GM19025 (cell line): Measurements from ENCODE around the gene POMT2.
"Not testable (repeated sequence)": the region's sequence is repeated elsewhere in the genome, so short reads cannot be mapped to it uniquely, and the experiment has no call there.

Source experiments
- ATAC-seq: cut with Tn5 transposase; IDR thresholded peaks from one replicate; pipeline ENCODE4 v1.9.1; 2021; ENCODE audit warnings: mild to moderate bottlenecking, low read depth, moderate library complexity; ENCODE audit not compliant: unreplicated experiment

The POMT2 gene

DNA sequence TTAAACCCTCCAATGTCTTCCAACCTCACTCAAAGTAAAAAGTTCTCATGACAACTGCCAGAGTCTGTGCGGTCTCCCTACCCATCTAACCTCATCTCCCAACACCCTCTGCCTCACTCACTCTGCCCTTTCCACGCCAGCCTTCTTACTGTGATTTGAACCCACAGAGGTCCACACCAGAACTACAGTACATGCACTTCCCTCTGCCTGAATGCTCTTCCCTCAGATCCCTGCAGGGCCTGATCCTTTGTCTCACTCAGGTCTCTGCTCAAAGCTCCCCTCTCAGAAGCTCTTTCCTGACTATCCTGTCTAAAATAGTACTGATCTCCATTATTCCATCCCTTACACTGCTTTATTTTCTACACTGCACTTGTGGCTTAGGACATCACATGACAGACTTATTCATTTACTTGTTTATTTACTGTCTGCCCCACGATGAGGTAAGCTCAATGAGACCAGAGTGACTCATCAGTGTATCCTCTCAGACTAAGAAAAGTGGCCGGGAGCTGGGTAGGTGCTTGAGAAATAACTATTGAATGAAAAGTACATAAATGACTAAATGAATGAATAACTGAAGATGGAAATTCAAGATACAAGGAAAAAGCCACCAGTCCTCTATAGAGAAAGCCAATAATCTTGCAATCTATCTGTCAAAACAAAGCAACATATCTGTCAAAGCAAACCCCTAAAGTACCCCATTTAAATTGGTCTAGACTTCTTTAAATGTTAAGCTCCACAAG lies 17.1 kb downstream of the POMT2 start:
- ATAC-seq = no peak

DNA sequence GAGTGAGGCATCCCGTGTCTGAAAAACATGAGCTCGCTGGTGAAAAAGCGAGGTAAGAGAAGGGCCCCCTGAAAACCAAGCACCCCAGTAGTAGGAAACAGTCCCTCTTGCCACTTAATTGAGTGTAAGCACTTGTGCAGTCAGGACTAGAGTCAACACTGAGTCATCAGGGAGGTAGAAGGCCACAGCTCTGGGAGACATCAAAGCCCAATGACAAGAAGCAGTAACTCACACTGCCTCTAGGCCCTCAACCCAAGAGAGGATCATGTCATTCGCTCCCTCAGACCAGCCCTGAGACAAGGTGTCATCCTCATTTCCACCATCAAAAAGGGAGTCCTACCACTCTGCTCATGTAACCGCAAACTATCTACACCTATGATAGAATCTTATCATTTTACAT lies 17.8 kb downstream of the POMT2 start:
- no peak for ATAC-seq

DNA sequence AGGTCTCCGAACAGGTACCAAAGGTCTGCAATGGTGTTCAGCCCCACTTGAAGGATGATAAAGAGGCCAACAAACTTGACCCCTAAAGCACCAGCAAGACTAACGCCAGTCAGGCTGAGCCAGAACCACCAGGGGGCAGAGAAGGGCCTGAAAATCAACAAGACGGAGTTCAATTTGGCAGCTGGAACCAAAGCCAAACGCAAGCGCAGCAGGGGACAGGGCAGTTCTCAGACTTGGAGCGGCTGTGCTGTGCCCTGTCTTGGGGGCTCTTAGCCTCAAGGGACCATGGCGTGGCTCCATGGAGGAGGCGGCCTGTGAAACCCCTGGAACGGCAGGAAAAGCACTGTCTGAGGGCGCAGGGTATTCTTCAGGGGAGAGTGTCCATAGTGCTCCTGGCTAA lies 19.6 kb downstream of the POMT2 start:
- ATAC-seq = peak; percentile 52

DNA sequence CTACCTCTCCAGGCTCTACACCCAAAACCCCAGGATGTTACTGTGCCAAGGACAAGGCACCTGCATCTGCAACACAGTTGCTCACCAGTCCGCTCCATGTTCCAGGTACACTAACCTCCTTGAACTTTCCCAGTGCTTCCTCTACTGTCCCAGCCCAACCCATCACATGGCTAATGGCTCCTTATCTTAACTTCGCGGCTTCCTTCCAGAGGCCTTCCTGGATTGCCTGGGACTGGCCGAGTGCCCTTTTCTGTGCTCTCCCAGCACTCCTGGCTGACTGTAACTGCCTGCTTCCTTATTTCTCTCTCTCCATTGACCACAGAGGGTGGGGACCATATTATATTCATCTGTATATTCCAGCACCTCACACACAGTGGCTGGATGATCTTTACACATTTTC lies 20.9 kb downstream of the POMT2 start:
- no peak for ATAC-seq

DNA sequence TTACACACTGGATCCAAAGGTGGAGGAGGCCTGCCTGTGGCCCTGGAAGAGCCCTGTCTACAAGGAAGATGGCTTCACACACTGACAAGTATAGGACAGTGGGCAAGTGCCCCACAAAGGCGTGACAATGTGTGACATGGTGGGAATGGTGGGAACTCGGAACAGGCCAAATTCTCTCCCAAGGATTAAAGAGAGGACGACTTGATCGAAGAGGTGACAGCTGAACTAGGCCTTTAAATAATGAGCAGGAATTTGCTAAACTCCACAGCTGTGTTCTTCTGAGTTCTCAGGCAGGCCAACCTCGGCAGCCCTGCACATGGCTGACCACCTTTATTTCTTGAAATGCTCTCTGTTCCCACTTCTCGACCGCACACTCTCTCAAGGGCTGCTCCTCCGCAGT lies 23.8 kb downstream of the POMT2 start:
- ATAC-seq = no peak

DNA sequence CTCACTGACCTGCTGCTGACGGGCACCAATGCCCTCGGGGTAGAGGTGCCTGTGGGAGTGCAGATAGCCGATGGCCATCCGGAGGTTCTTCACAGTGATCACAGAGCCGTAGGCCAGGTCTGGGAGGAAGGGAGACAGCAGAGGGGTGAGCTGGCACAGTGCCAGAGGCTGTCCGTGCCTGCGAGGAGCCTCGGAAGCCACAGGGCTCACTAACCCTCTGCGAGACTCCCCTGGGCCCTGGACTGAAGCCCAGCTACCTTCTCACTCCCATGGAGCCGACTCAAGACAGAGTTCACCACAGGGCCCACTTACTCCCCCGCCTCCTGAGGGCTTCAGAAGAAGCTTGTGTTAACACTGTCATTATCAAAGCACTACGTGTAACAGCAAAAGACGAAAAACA lies 24.5 kb downstream of the POMT2 start:
- ATAC-seq = no peak

DNA sequence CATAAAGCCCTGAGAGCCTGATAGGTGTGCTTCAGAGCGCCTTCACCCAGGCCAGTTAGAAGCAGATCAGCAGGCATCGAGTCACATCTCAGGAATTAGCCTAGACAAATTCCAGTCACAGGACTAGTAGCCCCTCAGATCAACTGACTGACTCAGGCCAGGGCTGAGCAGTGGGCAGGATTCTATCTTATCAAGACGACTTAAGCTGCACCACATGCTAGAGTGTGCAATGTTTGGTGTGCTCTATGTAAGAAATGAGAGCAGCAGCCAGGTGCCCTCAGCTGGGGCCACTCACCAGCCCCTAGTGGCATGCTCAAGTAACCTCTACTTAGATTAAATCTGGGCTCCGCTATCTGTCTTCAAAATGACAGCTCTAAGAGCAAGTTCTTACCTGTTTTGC lies 30.0 kb downstream of the POMT2 start:
- ATAC-seq = no peak

DNA sequence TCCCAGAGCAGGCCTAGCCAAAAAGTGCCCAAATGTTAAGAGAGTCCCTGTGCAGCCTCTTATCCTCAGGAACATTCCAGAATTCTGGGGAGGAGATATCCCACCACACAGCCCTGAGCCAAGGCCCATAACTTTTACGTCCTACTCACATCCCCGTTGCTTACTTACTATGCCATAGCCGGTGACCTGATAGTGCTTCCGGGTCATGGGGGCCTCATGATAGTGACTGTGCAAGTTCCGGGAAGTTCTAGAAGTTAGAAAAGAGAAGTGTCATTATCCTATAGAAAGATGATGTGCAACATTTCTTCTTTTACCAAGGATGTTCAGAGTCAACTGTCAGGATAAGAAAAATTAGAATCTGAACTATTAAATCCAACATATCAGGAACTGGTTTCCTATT lies 34.1 kb downstream of the POMT2 start:
- no peak for ATAC-seq

DNA sequence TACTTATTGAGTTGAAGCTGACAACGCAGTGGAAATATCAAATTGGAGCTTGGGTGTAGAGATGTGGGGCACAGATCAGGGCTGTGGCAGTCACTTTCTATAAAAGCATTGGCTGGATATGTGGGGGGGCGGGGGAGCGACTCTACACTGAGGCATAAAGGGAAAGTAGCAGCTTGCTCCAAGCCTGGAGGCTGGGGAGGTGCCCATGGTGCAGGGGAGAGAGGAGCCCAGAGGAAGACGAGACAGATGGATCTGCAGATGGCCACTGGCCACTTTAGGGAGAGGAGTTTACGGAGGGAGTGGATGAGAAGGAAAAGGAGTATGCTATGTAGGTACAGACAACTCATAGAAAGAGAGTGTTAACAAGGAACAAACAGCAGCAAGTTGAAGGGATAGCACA lies 36.2 kb downstream of the POMT2 start:
- no peak for ATAC-seq

DNA sequence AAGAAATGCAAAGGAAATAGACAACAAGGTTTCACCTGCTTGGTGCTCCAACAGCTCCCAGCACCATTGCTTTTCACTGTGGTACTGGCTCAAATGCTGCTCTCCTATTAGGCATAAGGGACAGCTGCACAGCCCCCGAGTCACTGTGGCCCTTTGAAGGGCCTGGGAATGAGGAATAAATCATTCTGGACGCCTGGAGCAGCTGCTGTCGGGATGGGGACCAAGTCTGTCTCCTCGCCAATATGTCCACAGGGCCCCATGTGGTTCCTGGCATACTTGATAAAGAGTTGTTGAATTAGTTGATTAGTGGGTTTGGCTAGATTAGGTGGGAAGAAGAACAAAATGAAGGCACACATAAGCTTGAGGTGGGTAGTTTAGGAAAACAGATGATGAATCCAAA lies 36.6 kb downstream of the POMT2 start:
- no peak for ATAC-seq

DNA sequence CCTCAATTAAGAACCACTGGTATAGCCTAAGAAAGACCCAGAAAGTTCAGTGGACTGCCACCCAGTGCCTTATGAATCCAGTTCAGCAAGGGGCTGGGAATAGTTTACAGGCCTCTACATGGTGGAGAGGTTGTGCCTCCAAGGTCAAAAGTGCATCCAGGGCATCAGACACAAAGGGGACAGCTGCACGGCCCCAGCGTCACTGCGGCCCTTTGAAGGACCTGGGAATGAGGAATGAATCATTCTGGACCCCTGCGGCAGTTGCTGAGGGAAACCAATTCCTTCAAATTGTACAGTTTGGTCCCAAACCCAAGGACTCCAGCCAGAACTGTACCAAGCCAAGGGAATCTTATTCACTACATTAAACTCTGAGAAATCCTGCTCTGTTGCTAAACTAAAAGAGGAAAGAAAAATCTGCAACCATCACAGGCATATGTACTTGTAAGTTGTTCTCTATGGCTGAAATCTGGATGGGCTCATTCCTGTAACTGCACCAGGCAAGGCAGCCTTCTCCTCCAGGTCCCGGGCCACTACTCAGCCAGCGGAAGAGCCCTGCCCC lies 38.8 kb downstream of the POMT2 start:
- no peak for ATAC-seq

DNA sequence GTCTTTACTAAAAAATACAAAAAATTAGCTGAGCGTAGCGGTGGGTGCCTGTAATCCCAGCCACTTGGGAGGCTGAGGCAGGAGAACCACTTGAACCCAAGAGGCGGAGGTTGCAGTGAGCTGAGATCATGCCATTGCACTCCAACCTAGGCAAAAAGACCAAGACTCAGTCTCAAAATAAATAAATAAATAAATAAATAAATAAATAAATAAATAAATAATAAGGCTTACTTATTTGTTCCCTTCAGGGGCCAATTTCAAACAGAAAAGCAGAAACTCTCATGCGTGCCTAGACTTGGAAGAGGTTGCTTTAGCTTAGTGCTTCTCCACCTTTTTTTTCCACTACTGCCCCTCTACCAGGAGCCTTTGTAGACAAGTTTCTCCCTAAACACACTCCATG lies 39.8 kb downstream of the POMT2 start:
- ATAC-seq = not testable (repeated sequence)

DNA sequence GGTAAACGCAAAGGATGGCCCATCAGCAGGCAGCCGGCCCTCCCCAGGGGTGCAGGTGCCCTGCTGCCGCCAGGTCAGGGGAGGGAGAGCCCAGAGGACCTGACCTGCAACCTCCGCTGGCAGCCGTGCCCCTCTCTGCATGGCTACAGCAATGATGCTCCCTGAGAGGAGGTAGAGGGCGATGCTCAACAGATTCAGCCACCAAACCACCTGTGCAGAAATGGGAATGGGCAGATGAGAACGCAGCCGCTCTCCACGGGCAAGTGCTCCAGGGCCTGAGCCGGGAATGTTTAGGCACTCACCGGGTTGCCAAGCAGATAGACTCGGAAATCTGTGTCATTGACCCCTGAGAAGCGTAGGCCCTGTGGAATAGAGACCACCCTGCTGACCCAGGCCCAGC lies 41.0 kb downstream of the POMT2 start:
- no peak for ATAC-seq

DNA sequence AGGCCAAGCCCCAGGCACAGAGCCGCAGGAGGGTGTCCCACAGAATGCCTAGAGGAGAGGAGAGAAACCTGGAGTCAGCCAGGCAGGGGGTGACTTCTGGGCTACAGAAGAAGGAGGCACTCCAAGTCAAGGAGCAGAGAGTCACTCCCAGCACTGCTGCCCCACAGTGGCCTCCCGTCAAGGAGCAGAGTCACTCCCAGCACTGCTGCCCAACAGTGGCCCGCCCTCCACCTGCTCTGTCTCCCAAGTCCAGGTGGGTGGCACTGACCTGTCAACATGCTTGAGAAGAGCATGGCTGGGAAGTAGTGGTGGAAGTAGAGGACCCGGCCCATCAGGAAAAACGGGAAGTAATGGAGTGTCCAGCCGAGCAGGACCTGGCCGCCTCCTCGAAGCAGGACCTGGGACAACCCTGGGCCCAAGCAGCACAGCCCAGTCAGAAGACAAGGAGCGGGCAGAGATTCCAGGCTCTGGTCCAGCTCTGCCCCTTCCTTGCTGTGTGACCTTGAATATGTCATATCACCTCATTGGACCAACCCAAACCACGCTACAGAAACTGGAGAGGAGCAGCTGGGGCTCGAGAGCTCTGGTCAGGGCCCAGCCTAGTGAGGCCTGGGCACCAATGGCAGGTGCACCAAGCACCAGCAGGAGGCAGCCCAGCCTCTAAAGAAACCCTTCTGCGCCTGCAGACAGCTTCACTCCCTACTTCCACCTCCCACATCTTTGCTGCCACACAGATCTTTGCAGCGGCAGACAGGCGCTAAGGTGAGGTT lies 42.0 kb downstream of the POMT2 start:
- no peak for ATAC-seq

DNA sequence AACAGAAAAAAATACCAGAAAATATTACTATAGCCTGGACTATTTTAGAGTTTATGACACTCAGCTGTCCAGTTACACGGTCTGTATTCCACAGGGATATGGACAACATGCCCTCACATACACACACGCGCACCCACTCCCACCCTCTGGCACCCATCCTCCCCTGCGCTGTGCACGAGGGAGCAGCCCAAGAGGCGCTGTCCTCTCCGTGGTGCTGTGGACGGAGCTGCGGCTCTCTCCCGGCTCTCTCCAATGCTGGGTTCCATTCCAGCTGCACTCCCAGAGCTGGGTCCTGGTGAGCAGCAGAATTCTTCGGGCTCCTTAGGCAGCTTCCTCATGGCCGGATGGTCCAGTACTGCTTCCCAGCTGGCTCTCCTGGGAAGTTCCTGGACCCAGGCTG lies 43.7 kb downstream of the POMT2 start:
- ATAC-seq = no peak

DNA sequence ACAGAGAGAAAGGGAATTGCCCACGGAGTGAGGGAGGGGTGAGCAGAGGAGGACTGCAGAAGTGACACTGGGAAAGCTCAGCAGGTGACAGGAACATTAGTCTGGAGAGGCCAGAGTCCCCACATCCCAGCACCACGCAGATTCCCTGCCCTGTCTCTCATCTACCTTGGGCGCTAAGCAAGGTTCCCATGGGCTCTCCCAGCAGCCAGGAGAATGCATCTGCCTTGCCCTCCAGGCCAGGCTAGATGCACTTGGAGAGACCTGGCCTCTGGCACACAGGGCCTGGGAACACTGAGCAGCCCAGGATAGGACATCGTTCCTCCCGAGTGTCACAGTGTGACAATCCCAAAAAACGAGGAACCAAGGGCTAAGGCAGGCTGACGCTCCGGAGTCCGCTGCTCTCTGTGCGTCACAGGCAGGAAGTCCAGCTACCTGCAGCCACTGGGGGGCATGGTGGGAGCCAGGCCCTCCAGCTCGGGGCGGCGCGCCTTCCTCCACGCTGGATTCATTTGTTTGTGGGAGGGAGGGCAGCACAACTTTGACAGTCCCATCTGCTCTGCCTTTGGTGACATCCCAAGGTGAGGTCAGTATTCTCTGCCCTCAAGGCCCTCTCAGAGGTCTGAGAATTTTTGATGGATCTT lies 44.3 kb downstream of the POMT2 start:
- no peak for ATAC-seq

DNA sequence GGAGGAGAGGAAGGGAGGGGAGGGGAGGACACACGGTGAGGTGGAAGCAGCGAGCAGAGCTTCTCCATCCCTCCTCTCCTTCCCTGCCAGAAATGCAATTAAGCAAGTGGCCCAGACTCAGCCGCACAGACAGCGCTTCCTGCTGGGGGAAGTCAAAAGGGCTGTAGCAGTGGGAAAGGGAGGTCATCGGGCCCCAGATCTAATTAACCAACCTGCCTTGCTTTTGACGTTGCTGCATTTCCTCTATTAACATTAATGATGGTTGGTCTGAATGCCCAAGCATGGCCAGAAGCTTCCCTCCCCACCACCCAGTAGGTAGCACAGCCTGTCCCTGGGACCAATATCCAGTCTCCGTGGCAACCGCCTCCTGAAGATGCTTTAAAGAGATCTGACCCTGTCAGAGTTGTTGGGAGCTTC lies 45.1 kb downstream of the POMT2 start:
- no peak for ATAC-seq

DNA sequence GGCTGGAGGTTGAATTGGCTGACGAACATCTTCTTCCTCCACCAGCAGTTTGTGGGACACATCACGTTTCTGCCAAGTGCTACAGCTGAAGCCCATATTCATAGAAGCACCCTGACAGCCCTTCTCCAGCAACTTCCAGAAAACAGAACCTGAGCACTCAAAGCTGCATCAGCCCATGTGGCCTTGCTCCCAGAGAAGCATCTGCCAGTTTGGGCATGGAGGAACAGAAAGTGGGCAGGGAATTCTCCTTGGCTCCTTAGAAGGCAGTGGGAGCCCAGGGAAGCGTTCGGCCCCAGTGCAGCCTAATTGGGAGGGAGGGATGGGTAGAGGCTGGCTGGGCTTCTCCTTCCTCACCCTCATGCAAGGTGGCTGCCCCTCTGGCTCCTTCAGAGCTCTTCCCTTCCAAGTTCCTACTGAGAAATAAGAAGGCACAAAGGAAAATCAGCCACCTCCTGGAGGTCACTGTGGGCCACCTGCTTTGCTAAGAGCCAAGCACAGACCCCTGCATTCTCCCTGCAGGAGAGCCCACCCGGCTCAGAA lies 45.6 kb downstream of the POMT2 start:
- no peak for ATAC-seq

DNA sequence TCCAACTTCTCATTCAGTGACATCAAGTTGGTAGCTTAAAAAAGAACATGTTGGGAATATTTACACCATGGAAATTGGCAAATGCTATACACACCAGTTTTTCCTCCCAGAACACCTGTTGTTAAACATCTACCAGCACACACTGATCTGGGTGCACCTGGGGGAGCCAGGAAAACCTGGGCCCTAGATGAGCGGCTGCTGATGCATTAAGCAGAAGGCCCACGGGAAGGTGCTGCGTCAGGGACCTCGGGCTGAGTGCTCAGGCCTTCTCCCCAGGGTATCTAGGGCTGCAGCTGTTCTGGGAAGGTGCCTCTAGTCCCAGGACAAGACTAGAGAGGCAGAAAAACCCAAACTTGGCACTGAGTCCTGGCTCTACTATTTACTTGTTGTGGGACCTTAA lies 46.9 kb downstream of the POMT2 start:
- no peak for ATAC-seq

DNA sequence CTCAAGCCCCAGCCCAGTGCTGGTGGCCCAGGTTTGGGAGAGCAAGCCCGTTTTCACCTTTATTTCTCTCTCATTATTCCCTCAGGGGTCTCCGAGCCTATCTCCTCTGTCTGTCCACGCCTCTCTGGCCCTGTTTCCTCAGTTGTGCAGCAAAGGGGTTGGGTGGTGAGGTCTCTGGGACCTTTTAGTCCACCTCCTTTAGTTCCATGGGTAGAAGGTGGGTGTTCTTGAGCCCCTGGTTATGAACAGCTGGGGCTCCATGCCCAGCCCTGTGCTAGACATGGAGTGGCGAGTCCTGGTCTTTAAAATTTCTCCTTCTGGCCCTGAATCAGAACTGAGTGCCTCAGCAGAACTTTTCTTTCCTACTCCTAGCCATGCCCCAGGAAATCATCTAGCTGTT lies 48.4 kb downstream of the POMT2 start:
- ATAC-seq = no peak

DNA sequence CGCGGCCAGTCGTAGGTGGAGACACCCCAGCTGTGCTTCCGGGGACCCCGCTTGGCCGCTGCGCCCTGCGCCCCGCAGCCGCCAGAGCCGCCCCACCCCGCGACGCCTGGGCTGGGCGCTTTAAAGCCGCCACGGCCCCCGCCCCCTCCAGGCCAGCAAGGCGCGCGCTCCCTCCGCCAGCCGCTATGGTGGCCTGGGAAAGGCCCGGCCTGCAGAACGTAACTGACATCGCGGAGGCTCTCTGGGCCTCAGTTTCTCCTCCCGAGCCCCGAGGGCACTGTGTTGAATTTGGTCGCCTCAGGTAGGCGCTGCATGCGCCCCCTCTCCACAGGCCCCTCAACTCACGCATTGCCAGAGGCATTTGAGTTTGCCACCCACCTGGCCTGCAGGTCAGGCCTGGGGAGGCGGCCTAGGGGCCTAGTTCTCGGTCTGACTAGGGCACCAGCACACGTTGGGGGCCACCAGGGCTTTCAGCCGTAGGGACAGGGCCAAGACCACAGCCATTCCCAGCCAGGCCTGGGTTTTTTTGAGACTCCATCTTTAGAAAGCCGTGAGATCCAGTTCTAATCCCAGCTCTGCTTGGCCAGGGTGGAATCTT lies 49.5 kb downstream of the POMT2 start, which contains the start of gene NGB:
Gene NGB (minus strand): TSS at position 94 of the 598 bp plus-strand sequence. CDS start 269 bp downstream, outside the sequence.
- ATAC-seq = no peak
